Measurements from ENCODE around the gene ADAM12. TPM values are rescaled to one million over a fixed set of nuclear protein-coding genes. Genes with fewer than 3 reads are reported as not detected.

Gene ADAM12
- total RNA-seq, 1 experiment from 2014 or later: 0.24 TPM

GRCh38 chr10:126321440-126321839 lies 66.8 kb downstream of the ADAM12 start:
- Mint-ChIP-seq H3K4me3 (no peak overlapping the region), H3K4me1 (peaks cover 12 to 16% of the 10 kb centered on the region in 2 experiments), H3K27me3 (ENCODE audit: low read depth) (no peaks in the 10 kb centered on the region; the same call in none of the 2 replicates), H3K36me3 (ENCODE audit: insufficient read depth in 1 of 3, low read depth in 3 of 3) (no peaks in the 10 kb centered on the region), H3K27ac (no peak overlapping the region), H3K9me3 (no peaks in the 10 kb centered on the region)
- Histone ChIP-seq H2BK5ac (ENCODE audit: insufficient read length, low read length) (no peak overlapping the region), H2BK120ac (ENCODE audit: low read depth, low read length, poor library complexity, severe bottlenecking) (no peak overlapping the region), H3K9me3 (ENCODE audit: control insufficient read depth, low read depth, low read length) (no peaks in the 10 kb centered on the region), H3K18ac (ENCODE audit: insufficient read length, low read depth, low read length) (no peak overlapping the region), H3K79me2 (ENCODE audit: insufficient read depth, low read length) (no peaks in the 10 kb centered on the region), H3K79me1 (ENCODE audit: insufficient read depth, low read depth, low read length, poor library complexity, severe bottlenecking) (no peaks in the 10 kb centered on the region), H4K91ac (ENCODE audit: insufficient read length, low read depth, low read length) (no peak overlapping the region), H3K27me3 (ENCODE audit: insufficient read depth, low read length) (no peaks in the 10 kb centered on the region), H2BK12ac (ENCODE audit: insufficient read length, low read depth, low read length) (no peak overlapping the region), H3K56ac (ENCODE audit: insufficient read length, low read depth, low read length) (no peak overlapping the region), H3K27ac (ENCODE audit: insufficient read length, low read depth, low read length) (no peak overlapping the region), H3K23ac (ENCODE audit: insufficient read length, low read depth, low read length) (no peak overlapping the region), H4K20me1 (ENCODE audit: control insufficient read depth, insufficient read depth, insufficient read length) (no peaks in the 10 kb centered on the region), H3K4me2 (ENCODE audit: insufficient read depth, insufficient read length, low read length) (no peak overlapping the region), H2AK5ac (ENCODE audit: insufficient read length, low read length) (no peak overlapping the region), H3K4ac (ENCODE audit: low read depth, low read length) (no peak overlapping the region), H2AFZ (ENCODE audit: low read length) (no peak overlapping the region), H3K23me2 (ENCODE audit: insufficient read length, low read depth, low read length, poor library complexity, severe bottlenecking) (no peaks in the 10 kb centered on the region), H4K5ac (ENCODE audit: insufficient read length, low read depth, low read length) (no peak overlapping the region), H2BK15ac (ENCODE audit: low read depth, low read length) (no peak overlapping the region), H3K9ac (ENCODE audit: extremely low read depth, insufficient read length, low read length) (no peak overlapping the region), H3K4me1 (ENCODE audit: insufficient read depth, low read length) (no peaks in the 10 kb centered on the region; the same call in 1 of the 2 replicates), H4K8ac (replicated peaks; ENCODE audit: insufficient read length, low read depth, low read length) (no peak overlapping the region), H3K14ac (ENCODE audit: insufficient read depth, low read length) (no peak overlapping the region), H2BK20ac (ENCODE audit: low read depth, low read length, poor library complexity, severe bottlenecking) (no peak overlapping the region), H3T11ph (ENCODE audit: low read length) (no peak overlapping the region)
- DNase-seq: no peak
- WGBS (ENCODE audit: extremely low coverage, insufficient read length, low lambda C conversion rate): no CpG with 5 or more reads among the region's 5 CpGs
- TF ChIP-seq CTCF (conservative IDR thresholded peaks at IDR 0.05): no peak

Measured in H9 (cell line).